ENCODE data around the gene VGLL1. TPM values are rescaled to one million over a fixed set of nuclear protein-coding genes. Genes with fewer than 3 reads are reported as not detected.

Gene VGLL1
- polyA plus RNA-seq, 1 donor from 2014 or later, result not detected

DNA sequence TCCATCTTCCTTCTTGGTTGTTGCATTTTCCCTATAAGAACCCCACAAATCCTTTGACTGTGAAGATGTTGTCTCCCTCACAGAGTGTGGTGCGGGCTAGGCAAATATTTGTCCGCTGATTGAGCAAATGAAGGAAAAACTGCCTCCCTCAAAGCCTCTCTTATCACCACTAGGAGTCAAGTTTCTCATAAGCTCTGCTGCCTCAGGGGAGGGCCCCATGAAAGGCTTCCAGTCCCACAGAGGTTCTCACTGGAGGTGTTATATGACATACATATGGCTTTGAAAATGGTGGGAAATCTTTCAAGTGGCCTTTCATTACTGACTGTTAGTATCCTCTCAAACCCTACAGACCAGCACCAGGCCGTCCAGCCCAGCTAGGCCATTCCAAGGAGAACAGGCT lies 9.3 kb downstream of the VGLL1 start:
- no peaks in the 10 kb centered on the region for H3K36me3 ChIP-seq (ENCODE audit: insufficient read depth, low read length)
- H3K79me2 ChIP-seq (replicated peaks; ENCODE audit: insufficient read depth, low read length), result no peaks in the 10 kb centered on the region
- no peaks in the 10 kb centered on the region for H3K9me3 ChIP-seq (ENCODE audit: low read length)
- no peaks in the 10 kb centered on the region for H4K20me1 ChIP-seq (ENCODE audit: insufficient read depth)
- no peak overlapping the region for H3K4me2 ChIP-seq (ENCODE audit: low read length)
- no peaks in the 10 kb centered on the region for H3K27me3 ChIP-seq (ENCODE audit: insufficient read depth, low read depth, low read length)
- H3K4me3 ChIP-seq (ENCODE audit: low read length), result no peak overlapping the region
- H3K27ac ChIP-seq (ENCODE audit: low read length), result no peak overlapping the region
- H3K9me2 ChIP-seq (ENCODE audit: insufficient read depth, low read length), result no peaks in the 10 kb centered on the region
- H3K9ac ChIP-seq (ENCODE audit: low read length), result no peak overlapping the region
- no peaks in the 10 kb centered on the region for H3F3A ChIP-seq (ENCODE audit: insufficient read depth, low read length, poor library complexity, severe bottlenecking)
- no peak overlapping the region for H2AFZ ChIP-seq (ENCODE audit: low read depth, low read length)
- TF ChIP-seq EZH2 (IDR thresholded peaks at IDR 0.05; ENCODE audit: borderline replicate concordance, insufficient read depth, low read length, poor library complexity, severe bottlenecking) (no peak), TAF1 (IDR thresholded peaks at IDR 0.05; ENCODE audit: low read depth) (no peak)
- TF ChIP-seq, protein P1, sequence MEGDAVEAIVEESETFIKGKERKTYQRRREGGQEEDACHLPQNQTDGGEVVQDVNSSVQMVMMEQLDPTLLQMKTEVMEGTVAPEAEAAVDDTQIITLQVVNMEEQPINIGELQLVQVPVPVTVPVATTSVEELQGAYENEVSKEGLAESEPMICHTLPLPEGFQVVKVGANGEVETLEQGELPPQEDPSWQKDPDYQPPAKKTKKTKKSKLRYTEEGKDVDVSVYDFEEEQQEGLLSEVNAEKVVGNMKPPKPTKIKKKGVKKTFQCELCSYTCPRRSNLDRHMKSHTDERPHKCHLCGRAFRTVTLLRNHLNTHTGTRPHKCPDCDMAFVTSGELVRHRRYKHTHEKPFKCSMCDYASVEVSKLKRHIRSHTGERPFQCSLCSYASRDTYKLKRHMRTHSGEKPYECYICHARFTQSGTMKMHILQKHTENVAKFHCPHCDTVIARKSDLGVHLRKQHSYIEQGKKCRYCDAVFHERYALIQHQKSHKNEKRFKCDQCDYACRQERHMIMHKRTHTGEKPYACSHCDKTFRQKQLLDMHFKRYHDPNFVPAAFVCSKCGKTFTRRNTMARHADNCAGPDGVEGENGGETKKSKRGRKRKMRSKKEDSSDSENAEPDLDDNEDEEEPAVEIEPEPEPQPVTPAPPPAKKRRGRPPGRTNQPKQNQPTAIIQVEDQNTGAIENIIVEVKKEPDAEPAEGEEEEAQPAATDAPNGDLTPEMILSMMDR (IDR thresholded peaks at IDR 0.05; ENCODE audit: poor library complexity, severe bottlenecking), result no peak

DNA sequence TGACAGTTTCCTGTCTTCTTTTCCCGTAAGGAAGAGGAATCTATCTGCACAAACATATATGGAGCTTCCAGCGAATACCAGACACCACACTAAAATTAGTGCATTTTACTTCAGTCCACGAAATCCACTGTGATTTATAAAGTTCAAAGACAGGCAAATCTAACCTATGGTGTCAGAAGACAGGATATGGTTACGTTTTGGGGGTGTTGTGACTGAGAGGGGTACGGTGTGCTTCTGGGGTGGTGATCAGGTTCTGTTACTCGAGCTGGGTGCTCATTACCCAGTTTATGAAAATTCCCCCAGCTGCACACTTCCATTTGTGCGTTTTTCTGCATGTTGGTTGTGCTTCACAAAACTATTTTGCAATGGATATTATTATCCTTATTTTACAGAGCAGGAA lies 10.3 kb downstream of the VGLL1 start:
- Histone ChIP-seq H3K9me3 (ENCODE audit: low read length) (no peaks in the 10 kb centered on the region), H3K27me3 (ENCODE audit: insufficient read depth, low read depth, low read length) (no peaks in the 10 kb centered on the region), H3K27ac (ENCODE audit: low read length) (no peak overlapping the region), H3K4me3 (ENCODE audit: low read length) (no peak overlapping the region), H3K4me2 (ENCODE audit: low read length) (no peak overlapping the region), H2AFZ (ENCODE audit: low read depth, low read length) (no peak overlapping the region), H4K20me1 (ENCODE audit: insufficient read depth) (no peaks in the 10 kb centered on the region), H3F3A (ENCODE audit: insufficient read depth, low read length, poor library complexity, severe bottlenecking) (no peaks in the 10 kb centered on the region), H3K9ac (ENCODE audit: low read length) (no peak overlapping the region), H3K79me2 (replicated peaks; ENCODE audit: insufficient read depth, low read length) (no peaks in the 10 kb centered on the region), H3K9me2 (ENCODE audit: insufficient read depth, low read length) (no peaks in the 10 kb centered on the region), H3K36me3 (ENCODE audit: insufficient read depth, low read length) (no peaks in the 10 kb centered on the region)
- TF ChIP-seq, protein P1 (IDR thresholded peaks at IDR 0.05; ENCODE audit: poor library complexity, severe bottlenecking), result no peak
- no peak for TF ChIP-seq TAF1 (IDR thresholded peaks at IDR 0.05; ENCODE audit: low read depth)
- no peak for TF ChIP-seq POLR2AphosphoS5 (IDR thresholded peaks at IDR 0.05)
- no peak for TF ChIP-seq EZH2 (IDR thresholded peaks at IDR 0.05; ENCODE audit: borderline replicate concordance, insufficient read depth, low read length, poor library complexity, severe bottlenecking)
- TF ChIP-seq MXI1 (conservative IDR thresholded peaks at IDR 0.05; ENCODE audit: poor library complexity, severe bottlenecking), result no peak
- TF ChIP-seq EP300 (conservative IDR thresholded peaks at IDR 0.05; ENCODE audit: poor library complexity, severe bottlenecking), result no peak
- TF ChIP-seq RAD21 (conservative IDR thresholded peaks at IDR 0.05), result no peak
- TF ChIP-seq, protein P2, sequence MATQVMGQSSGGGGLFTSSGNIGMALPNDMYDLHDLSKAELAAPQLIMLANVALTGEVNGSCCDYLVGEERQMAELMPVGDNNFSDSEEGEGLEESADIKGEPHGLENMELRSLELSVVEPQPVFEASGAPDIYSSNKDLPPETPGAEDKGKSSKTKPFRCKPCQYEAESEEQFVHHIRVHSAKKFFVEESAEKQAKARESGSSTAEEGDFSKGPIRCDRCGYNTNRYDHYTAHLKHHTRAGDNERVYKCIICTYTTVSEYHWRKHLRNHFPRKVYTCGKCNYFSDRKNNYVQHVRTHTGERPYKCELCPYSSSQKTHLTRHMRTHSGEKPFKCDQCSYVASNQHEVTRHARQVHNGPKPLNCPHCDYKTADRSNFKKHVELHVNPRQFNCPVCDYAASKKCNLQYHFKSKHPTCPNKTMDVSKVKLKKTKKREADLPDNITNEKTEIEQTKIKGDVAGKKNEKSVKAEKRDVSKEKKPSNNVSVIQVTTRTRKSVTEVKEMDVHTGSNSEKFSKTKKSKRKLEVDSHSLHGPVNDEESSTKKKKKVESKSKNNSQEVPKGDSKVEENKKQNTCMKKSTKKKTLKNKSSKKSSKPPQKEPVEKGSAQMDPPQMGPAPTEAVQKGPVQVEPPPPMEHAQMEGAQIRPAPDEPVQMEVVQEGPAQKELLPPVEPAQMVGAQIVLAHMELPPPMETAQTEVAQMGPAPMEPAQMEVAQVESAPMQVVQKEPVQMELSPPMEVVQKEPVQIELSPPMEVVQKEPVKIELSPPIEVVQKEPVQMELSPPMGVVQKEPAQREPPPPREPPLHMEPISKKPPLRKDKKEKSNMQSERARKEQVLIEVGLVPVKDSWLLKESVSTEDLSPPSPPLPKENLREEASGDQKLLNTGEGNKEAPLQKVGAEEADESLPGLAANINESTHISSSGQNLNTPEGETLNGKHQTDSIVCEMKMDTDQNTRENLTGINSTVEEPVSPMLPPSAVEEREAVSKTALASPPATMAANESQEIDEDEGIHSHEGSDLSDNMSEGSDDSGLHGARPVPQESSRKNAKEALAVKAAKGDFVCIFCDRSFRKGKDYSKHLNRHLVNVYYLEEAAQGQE (IDR thresholded peaks at IDR 0.05; ENCODE audit: borderline replicate concordance), result no peak
- TF ChIP-seq SMC3 (conservative IDR thresholded peaks at IDR 0.05; ENCODE audit: poor library complexity), result no peak

Measured in neural cell (in vitro differentiated cells).